Stomach (tissue), 4 donors: ENCODE results near the gene CHEK1.

ENCODE experiments used
- CTCF ChIP-seq, 7 experiments: fragments of 450-650 bp in 4 of 7; fragments of 200-600 bp in 3 of 7; sonication (generic) in 3 of 7; IDR thresholded peaks; one replicate each; pipeline ENCODE4 v1.5.1; 2016 to 2019; ENCODE audit warnings: antibody characterized with exemption in 7 of 7, control low read depth in 2 of 7, mild to moderate bottlenecking in 1 of 7
- POLR2AphosphoS5 ChIP-seq, 3 donors: sonication (generic); formaldehyde crosslinking; IDR thresholded peaks; one replicate each; pipeline ENCODE4 v1.6.1; 2016; ENCODE audit warnings: antibody characterized with exemption in 3 of 3

GRCh38 chr11:125689274-125689859, 64.4 kb downstream of the CHEK1 start:
- no peak for TF ChIP-seq POLR2AphosphoS5 (IDR thresholded peaks at IDR 0.05)
- TF ChIP-seq CTCF (IDR thresholded peaks at IDR 0.05) = no peak
